ENCODE results near the gene CUBN. TPM values are rescaled to one million over a fixed set of nuclear protein-coding genes. Genes with fewer than 3 reads are reported as not detected.

Gene CUBN
- total and polyA plus RNA-seq, 8 donors, result 0.28 to 1.3 (median 0.66) TPM

DNA sequence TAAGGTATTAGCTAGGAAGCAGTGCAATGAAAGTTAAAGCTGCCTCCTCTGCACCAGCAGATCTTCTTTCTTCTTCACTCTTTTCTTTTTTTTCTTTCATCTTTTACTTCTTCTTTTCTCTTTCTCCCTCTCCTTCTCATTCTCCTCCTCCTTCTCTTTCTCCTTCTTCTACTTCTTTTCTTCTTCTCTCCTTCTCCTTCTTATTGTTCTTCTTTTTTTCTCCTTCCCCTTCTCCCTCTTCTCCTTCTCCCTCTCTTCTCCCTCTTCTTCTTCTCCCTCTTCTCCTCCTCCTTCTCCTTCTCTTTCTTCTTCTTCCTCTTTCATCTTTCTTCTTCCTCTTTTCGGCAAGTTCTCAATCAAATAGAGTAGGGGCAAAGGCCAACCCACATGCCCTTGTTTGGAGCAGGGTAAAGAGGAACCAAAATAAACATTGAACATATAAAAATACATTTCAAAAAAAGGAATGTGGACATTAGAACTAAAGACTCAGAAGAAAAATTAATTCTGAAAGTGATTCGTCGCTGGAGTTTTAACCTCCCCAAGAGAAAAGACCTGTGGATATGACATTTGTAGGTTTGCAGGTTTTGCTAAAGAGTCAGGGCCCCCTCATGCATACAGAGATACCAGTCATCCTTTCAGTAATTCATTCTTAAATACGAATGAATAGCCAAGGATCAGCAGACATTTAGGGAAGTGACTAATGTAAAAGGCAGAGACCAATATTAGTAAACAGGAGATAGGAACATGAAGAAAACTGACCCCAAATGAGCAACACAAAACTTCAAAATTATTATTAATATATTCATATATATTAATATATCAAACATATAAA is 219.4 kb downstream of the CUBN start:
- no peak for FAIRE-seq
- Histone ChIP-seq H3K9me3 (no peaks in the 10 kb centered on the region), H3K27me3 (no peaks in the 10 kb centered on the region), H3K4me3 (no peak overlapping the region), H3K27ac (no peak overlapping the region), H3K36me3 (no peaks in the 10 kb centered on the region), H3K4me1 (no peaks in the 10 kb centered on the region)
- 67 to 77% methylated on average over 4 of the region's 4 CpGs for WGBS, 2 donors
- TF ChIP-seq, protein P1, sequence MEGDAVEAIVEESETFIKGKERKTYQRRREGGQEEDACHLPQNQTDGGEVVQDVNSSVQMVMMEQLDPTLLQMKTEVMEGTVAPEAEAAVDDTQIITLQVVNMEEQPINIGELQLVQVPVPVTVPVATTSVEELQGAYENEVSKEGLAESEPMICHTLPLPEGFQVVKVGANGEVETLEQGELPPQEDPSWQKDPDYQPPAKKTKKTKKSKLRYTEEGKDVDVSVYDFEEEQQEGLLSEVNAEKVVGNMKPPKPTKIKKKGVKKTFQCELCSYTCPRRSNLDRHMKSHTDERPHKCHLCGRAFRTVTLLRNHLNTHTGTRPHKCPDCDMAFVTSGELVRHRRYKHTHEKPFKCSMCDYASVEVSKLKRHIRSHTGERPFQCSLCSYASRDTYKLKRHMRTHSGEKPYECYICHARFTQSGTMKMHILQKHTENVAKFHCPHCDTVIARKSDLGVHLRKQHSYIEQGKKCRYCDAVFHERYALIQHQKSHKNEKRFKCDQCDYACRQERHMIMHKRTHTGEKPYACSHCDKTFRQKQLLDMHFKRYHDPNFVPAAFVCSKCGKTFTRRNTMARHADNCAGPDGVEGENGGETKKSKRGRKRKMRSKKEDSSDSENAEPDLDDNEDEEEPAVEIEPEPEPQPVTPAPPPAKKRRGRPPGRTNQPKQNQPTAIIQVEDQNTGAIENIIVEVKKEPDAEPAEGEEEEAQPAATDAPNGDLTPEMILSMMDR (IDR thresholded peaks at IDR 0.05), result no peak
- DNase-seq, result no peak
- no peak for ATAC-seq
- intact Hi-C loops (cut with DNase I), result no loop called here

DNA sequence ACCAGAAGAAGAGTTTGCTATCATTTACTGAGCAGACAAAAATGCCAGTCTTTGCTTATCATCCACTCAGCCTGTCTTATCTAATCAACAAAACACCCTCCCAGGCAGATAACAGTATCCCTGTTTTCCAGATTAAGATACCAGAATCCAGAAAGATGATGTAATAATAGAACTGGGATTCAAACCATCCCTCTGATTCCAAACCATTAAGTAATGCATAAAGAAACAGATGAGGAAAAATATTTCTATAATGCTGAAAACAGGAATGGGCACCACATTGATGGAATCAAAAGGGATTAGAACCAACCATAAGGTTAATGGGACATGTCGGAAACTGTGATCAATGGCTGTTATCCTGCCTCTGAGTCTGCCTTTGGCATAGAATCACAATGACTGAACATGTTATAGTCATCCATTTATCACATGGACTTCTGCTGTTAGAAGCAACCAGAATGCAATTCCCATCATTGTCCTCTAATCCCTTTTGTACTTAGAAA is 220.3 kb downstream of the CUBN start:
- no peak overlapping the region for H3K27ac ChIP-seq
- no peaks in the 10 kb centered on the region for H3K9me3 ChIP-seq
- H3K4me1 ChIP-seq, result no peaks in the 10 kb centered on the region
- intact Hi-C loops (cut with DNase I), result no loop called here
- no peak for DNase-seq
- H3K36me3 ChIP-seq, result no peaks in the 10 kb centered on the region
- 91% methylated on average over 1 of the region's 1 CpG for WGBS, 2 donors
- H3K4me3 ChIP-seq, result no peak overlapping the region
- FAIRE-seq, result no peak
- TF ChIP-seq, protein P1 (IDR thresholded peaks at IDR 0.05), result no peak
- no peak for ATAC-seq
- no peaks in the 10 kb centered on the region for H3K27me3 ChIP-seq

DNA sequence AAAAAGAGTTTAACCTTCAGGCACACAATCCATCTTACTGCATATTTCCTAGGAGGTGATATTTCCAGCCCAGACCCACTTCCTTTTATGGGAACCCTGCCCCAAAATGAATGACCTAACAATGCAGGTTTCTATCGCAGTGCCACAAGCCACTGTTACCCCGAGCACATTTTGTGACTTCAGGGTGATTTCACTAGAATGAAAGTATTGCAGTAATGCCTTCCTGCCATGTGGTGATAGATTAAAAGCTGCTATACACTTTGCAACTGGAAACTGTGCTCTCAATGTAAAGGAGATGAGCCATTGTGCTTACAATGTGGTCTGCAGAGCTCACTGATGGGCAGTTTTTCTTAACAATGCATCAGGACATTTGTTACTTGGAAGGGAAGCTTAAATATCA is 221.9 kb downstream of the CUBN start:
- DNase-seq, result no peak
- H3K4me1 ChIP-seq, result no peaks in the 10 kb centered on the region
- no peak overlapping the region for H3K4me3 ChIP-seq
- H3K27me3 ChIP-seq, result no peaks in the 10 kb centered on the region
- no peak for ATAC-seq
- 85 to 87% methylated on average over 2 of the region's 2 CpGs for WGBS, 2 donors
- no peaks in the 10 kb centered on the region for H3K9me3 ChIP-seq
- no peak for FAIRE-seq
- no peak overlapping the region for H3K27ac ChIP-seq
- TF ChIP-seq, protein P1 (IDR thresholded peaks at IDR 0.05), result no peak
- intact Hi-C loops (cut with DNase I), result no loop called here
- H3K36me3 ChIP-seq, result no peaks in the 10 kb centered on the region

DNA sequence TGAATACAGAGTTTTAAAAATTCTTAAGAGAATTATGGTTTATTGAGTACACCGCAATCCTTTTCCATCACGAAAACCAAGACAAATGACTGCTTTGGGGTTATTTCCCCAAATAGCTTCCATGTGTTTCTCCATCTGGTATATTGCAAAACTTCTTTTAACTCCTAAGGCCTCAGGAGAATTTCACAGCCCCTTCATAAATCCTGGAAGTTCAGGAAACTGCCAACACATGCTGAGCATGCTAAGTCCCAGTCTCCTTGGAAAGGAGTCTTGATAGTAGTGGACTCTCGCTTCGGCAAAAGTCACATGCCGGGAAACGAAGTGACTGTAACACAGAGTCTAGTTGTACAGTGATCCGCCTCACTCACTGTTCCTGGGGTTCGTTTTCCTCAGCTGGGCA is 224.3 kb downstream of the CUBN start:
- ATAC-seq, result peak in 3 of 4 donors; percentile 15 to 38 (median 32)
- H3K4me1 ChIP-seq, result no peaks in the 10 kb centered on the region
- no peak for DNase-seq
- FAIRE-seq, result no peak
- TF ChIP-seq, protein P1 (IDR thresholded peaks at IDR 0.05), result no peak
- WGBS, 2 donors, result 84 to 89% methylated on average over 8 of the region's 8 CpGs
- no peak overlapping the region for H3K27ac ChIP-seq
- intact Hi-C loops (cut with DNase I), result no loop called here
- no peak overlapping the region for H3K4me3 ChIP-seq
- no peaks in the 10 kb centered on the region for H3K27me3 ChIP-seq
- no peaks in the 10 kb centered on the region for H3K9me3 ChIP-seq
- no peaks in the 10 kb centered on the region for H3K36me3 ChIP-seq

DNA sequence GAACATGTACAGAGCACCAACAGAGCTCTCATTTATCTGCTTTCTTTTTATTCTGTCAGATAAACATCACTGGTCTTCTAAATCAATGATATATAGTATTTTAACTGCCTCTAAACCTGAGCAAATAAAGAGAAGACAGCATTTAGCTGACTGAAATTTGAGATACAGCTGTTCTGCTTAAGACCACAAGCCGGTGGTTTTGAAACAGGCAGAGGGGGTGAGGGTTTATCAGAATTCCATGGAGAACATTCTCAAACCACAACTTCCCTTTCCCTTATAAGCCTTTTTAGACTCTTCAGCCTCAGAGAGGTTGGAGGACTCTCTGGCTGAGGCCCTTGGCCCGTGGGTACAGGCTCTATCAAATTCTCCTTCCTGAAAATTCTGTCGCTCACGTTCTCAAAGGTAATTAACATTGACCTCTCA is 225.0 kb downstream of the CUBN start:
- DNase-seq, result no peak
- Histone ChIP-seq H3K27ac (no peak overlapping the region), H3K9me3 (no peaks in the 10 kb centered on the region), H3K4me1 (no peaks in the 10 kb centered on the region), H3K4me3 (no peak overlapping the region), H3K36me3 (no peaks in the 10 kb centered on the region), H3K27me3 (no peaks in the 10 kb centered on the region)
- intact Hi-C loops (cut with DNase I), result no loop called here
- WGBS, 2 donors, result 76 to 79% methylated on average over 4 of the region's 4 CpGs
- peak in 2 of 4 donors; percentile 44 to 62 for ATAC-seq
- TF ChIP-seq, protein P1 (IDR thresholded peaks at IDR 0.05), result no peak
- no peak for FAIRE-seq

Measured in pancreas (tissue), 10 donors.